HG02588 (cell line): Measurements from ENCODE around the gene SPOCK1.

Experiments used
- ATAC-seq: cut with Tn5 transposase; IDR thresholded peaks from one replicate; pipeline ENCODE4 v1.9.1; 2021; ENCODE audit warnings: mild to moderate bottlenecking, moderate library complexity; ENCODE audit not compliant: unreplicated experiment

SPOCK1 gene

GRCh38 chr5:137496919-137497318, 2.2 kb downstream of the SPOCK1 start:
- no peak for ATAC-seq

- ATAC-seq: no peak
Observed at GRCh38 chr5:137492331-137492730, 6.8 kb downstream of the SPOCK1 start.

DNA sequence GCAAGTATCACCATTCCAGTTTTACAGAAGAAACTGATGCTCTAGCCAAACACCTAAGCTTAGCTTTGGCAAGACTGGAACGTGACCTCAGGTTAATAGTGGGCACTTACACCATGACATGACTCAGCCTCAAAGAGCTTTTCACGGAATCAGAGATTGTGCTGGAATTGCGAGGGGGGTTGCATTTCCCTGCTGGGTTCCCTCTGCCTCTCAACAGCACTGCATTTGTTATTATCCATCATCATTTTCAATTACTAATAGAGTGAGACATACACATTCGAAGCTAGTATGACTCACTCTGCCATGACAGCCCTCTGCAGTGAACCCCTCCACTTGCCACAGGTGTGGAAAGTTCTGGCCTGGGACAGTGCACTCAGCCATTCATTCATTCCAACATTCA, 8.0 kb downstream of the SPOCK1 start:
- no peak for ATAC-seq

DNA sequence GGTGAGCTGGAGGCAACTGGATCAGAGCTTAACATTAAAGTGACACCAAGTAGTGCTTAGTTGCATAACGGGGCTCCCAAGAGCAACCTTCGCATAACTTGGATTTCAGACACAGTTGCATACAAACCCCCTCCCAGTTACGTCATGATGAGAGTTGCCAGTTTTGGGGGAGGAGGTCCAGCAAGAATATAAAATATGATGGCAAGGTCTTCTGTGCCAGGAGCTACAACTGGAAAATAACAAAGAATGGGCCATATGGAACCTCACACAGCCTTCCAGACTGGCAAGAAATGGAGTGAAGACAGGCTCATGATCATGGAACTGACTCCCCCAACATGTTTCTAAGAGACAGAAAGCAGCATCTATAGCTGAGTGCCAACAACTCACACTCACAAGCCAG, 8.5 kb downstream of the SPOCK1 start:
- no peak for ATAC-seq

GRCh38 chr5:137488974-137489373, 10.2 kb downstream of the SPOCK1 start:
- no peak for ATAC-seq

GRCh38 chr5:137488516-137488915, 10.6 kb downstream of the SPOCK1 start:
- ATAC-seq: no peak

DNA sequence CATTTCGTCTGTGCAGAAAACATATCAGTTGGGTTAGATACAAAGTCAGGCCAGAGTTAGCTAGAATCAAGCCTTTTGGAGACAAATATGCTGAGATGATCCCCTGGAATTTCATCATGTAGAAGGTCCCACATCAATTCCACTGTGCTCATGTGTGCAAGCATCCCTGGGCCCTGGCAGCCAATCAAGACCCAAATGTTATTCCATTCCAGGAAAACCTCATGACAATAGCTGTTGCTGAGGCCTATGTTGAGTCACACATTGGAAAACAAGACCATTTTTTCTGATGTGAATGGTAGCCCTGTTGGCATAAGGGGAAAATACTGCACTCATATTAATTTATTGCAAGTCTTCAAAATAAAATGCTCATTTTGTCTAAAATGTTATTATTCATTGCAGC, 11.5 kb downstream of the SPOCK1 start:
- no peak for ATAC-seq

DNA sequence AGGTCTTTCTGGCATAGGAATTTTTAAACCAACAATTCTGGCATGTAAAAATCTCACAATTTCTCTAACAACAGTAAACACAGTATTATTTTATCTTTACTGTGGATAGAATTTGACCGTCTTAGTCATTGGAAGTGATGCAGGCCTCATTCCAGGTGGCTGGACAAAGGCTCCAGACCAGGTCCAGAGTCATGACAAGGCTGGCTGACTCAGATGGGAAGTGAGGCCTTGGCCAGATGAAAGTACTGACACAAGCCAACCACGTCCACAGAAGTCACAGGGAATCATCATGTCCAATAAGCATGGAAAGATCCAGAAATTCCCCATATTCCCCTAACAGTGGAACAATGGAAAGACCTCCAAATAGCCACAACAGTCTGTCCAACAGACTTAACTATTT, 12.4 kb downstream of the SPOCK1 start:
- no peak for ATAC-seq

GRCh38 chr5:137481596-137481995, 17.5 kb downstream of the SPOCK1 start:
- no peak for ATAC-seq

GRCh38 chr5:137478043-137478442, 21.1 kb downstream of the SPOCK1 start:
- ATAC-seq: no peak

- ATAC-seq: no peak
Observed at GRCh38 chr5:137470921-137471220, 28.3 kb downstream of the SPOCK1 start.

DNA sequence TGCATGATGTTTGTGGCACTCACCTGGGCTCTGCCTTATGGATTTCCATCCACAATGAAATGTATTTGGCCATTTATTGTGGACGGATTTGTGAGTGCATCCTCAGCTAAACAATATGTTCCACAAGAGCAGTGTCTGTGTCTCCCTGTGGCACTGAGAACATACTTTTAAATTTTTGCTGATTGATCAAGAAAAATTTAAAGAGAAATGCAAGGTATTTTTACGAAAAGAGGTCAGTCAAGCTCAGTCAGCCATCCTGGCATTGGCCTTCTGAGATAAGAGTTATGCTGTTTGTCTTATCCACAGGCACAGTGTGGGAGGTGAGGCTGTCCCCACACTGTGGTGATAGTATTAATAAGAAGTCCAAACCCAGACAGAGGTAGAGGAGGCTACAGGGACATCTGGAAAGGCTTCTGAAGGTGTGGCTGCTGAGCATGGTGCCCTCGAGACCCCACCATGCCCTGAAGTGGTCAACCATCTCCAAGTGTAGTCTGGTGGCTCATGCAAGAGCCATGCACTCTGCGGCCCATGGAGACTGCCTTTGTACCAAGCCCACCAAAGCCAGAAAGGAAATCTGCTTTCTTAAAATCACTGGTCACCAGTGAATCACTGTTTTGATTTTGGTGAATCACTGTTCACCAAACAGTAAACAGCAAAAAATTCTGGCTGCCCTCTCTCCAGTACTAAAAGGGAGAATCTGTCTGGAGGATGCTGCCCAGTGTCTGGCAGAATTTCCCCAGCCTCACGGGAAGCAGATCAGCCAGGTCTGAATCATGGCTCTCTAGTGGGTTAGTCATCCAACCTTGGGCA, 28.8 kb downstream of the SPOCK1 start:
- ATAC-seq: no peak

DNA sequence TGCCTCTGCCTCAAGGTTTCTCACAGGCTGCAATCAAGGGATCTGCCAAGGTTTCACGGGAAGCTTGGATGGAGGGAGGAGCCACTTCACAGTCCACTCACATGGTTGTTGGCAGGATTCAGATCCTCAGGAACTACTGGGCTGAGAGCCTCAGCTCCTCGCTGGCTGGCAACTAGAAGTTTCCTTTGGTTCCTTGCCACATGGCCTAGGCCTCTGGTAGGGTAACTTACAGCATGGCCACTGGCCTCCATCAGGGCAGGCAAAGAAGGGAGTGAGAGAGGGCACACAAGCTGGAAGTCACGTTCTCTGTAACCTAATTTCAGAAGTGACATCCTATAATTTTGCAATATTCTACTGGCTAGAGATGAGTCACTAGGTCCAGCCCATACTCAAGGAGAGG, 32.2 kb downstream of the SPOCK1 start:
- ATAC-seq: no peak

DNA sequence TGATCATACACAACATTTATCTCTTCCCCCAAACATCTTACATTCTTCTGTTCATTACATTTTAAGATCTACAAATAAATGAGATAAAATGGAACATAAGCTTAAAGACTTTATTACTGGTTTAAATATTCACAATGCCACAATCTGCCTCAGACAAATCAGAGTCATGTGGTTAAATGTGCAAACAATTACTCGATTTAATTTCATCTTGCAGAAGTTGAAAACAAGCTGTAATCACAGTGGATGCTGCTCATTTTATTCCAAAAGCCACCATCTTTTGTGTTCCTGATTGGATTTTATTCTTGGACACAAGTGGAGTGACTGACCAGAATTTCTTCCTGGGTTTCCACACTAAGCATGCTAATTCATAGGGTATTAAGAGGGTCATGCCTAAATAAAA, 33.2 kb downstream of the SPOCK1 start:
- no peak for ATAC-seq

GRCh38 chr5:137462816-137463520, 36.2 kb downstream of the SPOCK1 start:
- no peak for ATAC-seq

- no peak for ATAC-seq
Observed at GRCh38 chr5:137462265-137462590, 36.9 kb downstream of the SPOCK1 start.

DNA sequence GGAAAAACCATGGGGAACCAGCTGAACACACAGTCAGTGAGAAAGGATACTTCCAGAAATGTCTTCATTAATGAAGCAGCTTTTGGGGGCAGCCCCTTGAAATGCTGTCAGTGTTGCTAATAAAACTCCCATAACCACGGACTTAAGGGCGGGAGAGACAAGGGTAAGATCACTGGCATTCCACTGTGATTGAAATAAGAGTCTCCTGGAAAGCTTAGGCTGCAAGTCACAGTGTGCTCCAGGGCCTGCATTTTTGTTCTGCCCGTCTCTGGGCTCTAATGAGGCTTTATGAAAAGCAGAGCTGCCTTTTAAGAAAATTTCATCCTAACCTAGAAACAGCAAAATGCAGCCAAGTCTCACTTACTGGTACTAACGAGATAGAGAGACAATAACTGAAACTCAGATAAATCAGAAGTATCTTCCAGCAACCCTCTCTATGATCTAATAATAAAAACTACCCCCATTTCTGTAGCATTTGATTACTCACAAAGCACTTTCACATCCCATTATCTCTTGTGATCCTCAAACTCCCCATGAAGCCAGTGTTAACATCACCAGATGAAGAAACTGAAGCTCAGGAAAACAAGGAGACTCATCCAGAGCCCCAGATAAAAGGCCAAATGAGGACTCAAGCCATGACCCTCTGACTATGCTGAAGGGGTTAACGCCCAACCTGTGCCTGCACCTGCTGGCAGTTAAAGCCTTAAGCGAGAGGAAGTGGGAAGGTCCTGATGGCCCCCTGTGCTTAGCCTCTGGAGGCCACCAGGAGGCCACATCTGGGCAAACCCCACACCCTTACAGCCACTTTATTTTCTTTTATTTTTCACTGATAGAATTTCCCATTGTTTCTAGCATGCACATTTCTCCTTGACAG, 37.5 kb downstream of the SPOCK1 start:
- no peak for ATAC-seq

DNA sequence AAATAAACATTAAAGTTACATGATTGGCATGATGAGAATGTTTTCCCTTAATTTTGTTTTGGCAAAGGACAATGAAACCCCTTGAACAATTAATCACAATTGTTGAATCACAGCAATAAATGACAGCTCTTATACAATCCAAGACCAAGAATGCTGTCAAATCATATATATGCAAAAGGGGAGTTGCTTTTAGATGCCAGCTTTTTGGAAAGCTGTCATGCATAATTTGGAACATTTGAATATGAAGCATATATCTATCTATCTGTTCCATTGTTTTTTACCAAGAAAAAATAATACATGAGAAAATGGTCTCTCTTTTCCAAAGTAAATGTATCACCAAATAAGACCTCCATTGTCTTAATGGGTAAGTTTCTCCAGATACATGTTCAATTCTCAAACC, 44.5 kb downstream of the SPOCK1 start:
- ATAC-seq: no peak

GRCh38 chr5:137453483-137454080, 45.5 kb downstream of the SPOCK1 start:
- ATAC-seq: no peak

- no peak for ATAC-seq
Observed at GRCh38 chr5:137450759-137451158, 48.4 kb downstream of the SPOCK1 start.

DNA sequence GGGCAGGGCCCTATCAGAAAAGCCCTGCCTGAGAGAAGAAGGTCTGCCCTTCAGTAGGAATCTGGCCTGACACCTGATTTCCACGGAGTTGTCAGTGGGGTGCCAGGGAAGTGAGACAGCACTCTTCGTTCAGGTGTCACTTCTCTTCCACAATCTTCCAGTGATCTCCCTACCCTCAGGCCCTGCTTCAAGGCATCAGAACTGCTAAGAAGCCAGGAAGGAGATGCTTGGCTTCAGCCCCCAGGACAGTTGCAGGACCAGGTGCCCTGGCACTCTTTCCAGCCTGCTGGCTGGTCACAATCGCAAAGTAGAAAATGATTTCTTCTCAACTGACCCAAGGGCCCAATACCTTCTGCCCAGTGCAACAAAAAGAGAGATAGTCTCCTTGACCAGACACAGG, 50.3 kb downstream of the SPOCK1 start:
- no peak for ATAC-seq
